HG02759 (cell line): ENCODE data around the gene BTBD2.

Experiments
- ATAC-seq: cut with Tn5 transposase; IDR thresholded peaks from one replicate; pipeline ENCODE4 v1.9.1; 2021; ENCODE audit warnings: mild to moderate bottlenecking, moderate library complexity; ENCODE audit not compliant: unreplicated experiment

Gene BTBD2

DNA sequence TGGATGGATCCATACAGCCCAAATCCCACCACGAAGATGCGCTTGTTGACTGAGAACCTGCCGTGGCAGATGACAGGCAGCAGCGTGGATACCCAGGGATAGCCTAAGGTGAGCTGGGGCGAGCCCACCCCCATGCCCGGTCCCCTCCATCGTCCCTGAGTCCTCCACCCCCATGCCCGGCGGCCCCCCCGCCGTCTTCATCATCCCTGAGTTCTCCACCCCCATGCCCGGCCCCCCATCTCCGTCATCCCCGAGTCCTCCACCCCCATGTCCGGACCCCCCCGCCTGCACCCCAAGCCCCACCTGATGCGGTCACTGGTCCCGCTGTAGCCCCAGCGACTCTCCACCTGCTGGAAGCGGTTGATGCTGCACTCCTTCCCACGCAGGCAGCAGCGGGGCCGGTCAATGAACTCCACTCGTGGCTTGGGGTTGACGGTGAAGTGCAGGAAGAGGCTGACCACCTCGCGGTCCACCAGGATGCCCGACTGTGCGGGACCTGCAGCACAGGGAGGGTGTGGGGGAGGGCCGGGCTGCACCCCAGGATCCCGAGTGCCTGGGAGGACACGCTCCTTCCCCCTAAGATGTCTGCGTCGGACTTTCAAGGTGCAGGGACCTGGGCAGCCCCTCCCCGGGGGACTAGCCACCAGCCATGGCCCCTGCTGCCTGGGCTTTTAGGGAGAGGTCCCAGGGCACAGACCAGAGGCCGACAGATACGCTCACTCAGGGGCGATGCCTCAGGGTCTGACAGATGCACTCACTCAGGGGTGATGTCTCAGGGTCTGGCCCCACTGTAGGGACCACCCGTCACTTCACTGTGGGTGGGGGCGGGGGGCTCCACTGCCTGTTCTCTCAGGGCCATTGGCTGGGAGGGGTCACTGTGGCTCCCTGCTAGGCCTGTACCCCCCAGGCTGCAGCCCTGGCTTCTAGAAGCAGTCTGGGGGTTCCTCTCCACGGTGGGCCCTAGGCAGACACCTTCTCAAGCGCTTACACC, 28.0 kb downstream of the BTBD2 start:
- ATAC-seq = no peak

DNA sequence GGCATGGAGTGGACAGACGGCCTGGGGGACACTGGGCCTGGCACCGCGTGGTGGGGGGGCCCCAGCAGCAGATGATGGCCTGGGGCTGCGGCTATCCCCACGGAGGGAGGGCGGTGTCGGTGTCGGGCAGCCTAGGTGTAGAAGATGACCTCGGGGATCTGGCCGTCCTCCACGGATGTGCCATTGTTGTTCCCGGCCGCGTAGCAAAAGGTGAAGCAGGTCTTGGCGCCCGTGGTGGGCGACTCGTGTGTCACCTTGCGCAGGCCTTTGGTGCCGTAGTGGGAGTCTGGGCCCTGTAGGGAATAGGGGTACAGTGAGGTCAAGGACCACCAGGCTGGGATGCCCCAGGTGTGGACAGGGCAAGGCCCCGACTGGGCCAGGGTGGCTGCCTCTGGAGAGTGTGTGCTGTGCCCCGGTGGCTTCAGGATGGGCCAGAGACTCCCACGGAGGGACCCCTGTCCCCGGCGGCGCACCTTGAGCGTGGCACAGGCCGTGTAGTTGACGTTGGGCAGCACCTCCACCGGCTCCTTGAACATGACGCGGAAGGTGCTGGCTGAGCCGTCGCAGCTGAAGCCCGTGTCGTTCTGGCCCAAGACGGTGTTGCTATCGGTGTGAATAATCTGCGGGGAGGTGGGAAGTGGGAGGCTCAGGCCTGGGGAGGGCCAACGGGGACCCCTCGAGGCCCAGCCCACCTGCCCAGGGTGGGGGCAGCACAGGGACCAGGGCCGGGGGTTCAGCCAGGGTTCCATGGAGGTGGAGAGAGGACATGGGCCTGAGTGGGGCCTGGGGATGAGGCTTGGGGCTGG, 29.0 kb downstream of the BTBD2 start:
- no peak for ATAC-seq

DNA sequence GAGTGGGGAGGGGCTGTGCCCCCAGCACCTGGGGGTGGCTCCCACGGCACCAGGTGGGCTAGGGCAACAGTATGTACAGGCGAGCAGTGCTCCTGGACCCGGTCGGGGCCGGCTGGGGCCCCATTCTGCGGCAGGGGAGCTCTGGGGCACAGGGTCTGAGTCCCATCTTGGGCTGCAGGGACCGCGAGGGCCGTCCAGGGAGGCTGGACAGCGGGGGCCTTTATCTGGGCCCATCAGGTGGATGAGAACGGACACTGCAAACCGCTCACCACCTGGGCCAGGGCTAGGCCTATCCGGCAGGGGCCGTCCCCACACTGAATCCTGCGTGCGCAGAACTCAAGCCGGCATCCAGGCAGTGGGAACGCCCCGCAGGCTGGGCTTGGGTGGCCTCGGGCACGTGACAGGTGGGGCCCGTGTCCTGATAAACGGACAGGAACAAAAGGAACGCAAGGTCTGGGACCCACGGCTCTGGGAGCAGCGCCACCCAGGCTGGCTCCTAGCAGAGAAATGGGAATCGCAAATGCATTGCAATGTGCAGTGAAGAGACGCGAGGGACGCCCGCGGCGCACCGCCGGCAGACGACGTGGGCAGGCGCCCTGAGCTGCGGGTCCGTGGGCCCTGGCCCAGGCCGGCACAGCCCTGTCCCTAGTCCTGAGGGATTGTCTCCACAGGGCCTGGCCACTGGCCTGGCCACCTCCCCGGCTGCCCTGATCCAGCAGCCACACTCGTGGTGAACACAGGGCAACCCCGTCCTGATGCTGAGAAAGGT, 29.7 kb downstream of the BTBD2 start:
- ATAC-seq = no peak

DNA sequence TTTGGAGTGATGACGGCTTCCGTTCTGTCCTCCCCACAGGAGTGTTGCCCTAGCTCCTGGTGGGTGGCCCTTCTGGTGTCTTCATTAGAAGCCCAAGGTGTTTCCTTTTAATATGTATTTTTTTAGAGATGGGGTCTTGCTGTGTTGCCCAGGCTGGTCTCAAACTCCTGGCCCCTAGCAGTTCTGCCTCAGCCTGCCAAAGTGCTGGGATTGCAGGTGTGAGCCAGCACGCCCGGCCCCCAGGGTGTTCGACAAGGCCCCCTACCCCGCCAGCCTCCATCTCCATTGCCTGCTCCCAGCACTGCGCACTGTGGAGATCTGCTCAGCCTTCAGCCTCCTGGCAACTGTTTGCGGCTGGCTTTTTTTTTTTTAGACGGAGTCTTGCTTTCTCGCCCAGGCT, 31.2 kb downstream of the BTBD2 start:
- ATAC-seq = no peak

DNA sequence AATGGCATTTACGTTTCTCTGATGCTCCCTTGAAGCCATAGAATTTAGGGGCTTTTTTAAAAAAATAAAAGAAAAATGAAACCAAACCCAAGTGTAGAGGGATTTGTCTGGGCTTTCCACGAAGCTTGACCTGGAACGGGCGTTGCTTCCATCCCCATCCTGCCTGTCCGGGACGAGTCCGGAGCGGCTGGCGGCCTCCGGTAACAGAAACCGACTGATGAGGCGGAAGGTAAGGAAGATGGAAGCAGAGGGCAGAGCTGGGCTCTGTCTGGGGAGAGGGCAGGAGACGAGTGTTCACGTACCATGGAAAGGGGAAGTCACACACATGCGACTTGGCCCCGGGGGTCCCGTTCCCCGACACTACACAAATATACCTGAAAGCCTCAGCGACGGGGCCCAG, 34.3 kb downstream of the BTBD2 start:
- no peak for ATAC-seq

DNA sequence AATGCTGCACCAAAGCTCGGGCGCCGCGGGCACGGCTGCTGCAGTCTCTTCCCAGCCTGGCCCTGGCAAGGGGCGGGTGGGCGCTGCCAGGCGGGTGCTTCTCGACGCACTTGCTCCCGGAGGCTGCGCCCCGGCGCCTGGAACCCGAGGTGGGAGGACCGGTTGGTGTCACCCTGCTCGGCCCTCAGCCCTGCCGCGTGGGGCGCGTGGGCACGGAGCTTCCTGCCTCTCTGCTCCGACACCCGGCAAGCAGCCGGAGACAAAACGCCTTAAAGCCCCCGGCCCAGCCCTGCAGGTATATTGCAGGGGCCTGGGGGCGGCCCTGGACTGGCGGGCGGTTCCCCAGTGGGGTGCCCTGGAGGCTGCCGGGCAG, 34.7 kb downstream of the BTBD2 start:
- no peak for ATAC-seq

DNA sequence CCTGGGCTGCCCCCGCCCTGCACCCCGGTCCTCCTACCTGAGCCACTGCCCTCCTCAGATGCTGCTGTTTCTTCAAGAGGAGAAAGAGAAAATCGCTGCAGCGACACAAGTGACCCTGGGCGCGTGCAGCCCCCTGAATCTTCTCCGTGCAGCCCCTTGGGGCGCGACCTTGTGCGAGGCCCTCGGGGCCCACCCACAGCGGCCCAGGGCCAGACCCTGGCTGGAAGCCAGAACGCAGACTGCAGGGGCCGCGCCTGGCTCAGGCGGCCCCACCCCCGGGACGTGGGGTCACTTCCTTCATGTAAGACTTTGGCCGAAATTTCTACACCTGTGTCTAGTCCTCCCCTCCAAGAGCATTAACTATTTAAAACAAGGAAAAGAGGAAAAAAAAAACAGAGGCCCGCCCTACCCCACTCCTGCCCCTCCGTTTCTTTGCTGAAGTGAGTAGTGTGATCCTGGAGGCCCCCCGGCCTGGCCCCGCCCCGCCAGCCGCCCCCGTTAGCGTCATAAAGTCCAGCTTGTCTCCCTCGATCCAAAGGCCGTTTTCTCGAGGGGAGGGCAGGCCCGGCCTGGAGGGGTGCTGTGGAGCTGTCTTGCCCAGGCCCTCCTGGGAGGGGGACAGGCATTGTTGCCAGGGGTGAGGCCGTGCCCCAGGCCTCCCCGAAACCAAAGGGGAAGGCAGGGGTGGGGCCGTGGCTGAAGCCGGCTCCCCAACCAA, 35.3 kb downstream of the BTBD2 start:
- no peak for ATAC-seq

DNA sequence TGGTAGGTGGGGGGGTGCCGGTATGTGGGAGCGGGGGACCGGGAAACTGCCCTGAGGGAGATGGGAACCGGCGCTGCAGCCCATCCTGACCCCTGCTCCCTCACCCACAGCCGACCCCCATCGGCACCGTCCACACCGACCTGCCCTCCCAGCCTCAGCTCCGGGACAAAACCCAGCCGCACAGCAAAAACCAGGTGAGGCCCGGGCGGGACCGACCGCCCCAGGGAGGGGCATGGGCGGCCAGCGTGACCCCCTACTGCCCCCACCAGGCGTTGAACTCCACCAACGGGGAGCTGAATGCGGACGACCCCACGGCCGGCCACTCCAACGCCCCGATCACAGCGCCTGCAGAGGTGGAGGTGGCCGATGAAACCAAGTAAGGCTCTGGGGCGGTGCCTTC, 35.9 kb downstream of the BTBD2 start:
- ATAC-seq = no peak

DNA sequence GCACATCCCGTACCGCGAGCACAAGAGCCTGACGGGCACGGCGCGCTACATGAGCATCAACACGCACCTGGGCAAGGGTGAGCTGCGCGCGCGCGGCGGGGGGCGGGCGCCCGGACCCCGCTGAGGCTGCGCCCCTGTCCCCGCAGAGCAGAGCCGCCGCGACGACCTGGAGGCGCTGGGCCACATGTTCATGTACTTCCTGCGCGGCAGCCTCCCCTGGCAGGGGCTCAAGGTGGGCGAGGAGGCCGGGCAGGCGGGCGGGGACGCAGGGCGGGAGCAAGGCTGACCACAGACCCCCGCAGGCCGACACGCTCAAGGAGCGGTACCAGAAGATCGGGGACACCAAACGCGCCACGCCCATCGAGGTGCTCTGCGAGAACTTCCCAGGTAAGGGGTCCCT, 36.5 kb downstream of the BTBD2 start:
- ATAC-seq = no peak

DNA sequence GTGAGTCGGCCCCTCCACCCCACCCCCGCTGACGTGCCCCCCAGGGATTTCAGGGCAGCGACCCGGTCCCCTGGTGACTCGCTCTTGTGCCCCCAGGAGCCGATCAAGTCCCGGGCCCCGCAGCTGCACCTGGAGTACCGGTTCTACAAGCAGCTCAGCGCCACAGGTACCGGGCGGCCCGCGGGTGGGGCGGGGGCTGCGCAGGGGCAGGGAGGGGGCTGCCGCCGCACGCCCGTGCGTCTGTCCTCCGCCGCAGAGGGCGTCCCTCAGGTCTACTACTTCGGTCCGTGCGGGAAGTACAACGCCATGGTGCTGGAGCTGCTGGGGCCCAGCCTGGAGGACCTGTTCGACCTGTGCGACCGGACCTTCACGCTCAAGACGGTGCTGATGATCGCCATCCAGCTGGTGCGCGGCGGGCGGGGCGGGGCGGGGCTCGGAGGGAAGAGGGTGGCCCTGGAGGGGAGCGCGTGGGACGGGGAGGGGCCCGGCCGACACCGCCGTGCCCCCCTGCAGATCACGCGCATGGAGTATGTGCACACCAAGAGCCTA, 37.1 kb downstream of the BTBD2 start:
- no peak for ATAC-seq

DNA sequence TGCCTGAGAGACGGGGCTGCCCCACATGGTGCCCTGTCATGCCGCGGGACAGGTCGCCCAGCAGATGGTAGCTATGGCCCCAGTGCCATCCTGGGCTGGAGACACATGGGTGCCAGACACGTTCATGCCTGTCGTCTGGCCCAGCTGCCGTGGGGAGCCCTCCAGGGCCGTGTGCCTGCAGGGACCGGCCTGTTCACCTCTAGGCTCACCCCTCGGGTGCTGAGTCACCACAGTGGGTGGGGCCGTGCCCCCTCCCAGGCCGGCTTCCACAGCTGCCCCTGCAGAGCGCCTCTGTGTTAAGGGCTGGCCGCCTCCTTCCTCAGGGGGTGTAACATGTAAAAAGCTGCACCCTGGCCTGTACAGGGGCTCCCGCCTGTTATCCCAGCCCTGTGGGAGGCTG, 38.4 kb downstream of the BTBD2 start:
- ATAC-seq = no peak

DNA sequence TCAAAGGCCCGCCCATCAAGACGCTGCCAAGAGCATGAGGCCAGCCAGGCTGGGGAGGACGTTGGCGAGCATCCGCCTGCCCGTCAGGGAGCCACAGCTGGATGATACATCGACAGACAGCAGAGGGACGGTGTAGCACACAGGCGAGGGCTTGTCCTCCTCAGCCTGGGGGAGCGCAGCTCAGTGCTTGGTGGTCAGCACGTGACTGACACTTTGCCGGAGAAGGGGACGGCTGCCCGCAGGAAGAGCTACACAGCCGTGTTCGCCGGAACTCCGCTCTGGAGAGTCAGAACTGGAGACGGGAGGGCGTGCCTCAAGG, 40.4 kb downstream of the BTBD2 start:
- ATAC-seq = no peak

DNA sequence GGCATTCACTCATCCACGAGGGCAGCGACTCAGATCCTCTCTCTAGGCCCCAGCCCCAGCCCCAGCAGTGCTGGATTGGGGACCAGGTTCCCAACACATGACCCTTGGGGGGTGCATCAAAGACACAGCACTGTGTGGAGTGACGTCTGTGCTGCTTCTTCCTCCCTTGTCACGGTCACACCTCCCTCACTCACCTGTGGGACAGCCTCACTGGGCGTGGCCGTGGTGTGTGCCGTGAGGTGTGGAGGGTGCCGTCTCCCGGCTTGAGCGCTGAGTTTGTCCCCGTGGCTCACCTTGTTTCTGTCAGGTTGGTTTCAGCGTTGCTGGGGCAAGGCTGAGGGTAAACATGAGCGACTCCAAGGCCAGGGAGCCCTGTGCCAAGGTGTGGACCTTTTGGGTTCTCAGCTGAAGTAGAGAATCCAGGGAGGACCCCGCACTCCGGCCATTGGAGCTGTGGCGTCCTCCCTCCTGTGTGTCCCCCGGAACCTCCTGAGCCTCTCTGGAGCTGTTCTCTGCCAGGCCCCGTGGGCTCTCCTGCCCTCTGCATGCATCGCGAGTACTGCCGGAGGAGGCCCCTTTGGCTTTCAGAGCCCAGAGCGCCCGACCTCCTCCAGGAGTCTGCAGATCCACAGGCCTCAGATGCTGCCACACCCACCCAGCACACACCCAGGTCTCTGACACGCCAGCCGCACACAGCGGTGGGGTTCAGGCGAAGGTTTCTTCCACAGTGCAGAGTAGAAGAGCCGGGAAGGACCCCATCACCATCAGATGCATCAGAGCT, 40.9 kb downstream of the BTBD2 start:
- ATAC-seq = no peak

DNA sequence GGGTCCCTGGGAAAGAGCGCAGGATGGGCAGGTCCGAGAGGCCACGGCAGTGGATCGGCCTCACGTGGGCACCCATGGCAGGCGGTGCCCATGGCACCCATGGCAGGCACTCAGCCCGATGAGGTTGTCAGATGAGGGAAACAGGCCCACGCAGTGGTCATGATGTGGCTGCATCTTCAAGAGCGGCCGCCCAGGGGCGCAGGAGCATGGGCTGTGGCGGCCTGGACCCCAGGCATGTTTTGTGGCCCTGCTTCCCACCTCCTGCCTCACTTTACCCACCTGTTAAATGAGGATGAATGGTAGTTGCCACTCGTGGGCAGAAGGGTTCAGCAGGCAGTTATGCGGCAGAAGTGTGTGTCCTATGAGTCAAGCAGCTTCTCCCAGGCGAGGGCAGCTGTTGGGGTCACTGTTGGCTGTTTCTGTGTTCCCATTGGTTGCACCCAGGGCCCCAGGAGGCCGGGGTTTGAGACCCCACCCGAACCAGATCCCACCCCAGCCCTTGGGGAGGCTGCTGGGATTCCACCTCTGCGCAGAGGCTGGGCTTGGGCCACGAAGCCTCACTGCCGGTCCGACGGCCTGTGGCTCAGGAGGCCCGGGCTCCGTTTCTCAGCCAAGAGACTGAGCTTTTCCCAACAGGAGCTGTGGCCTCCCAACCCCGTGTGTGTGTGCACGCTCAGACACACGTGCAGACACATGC, 44.6 kb downstream of the BTBD2 start:
- ATAC-seq = no peak

DNA sequence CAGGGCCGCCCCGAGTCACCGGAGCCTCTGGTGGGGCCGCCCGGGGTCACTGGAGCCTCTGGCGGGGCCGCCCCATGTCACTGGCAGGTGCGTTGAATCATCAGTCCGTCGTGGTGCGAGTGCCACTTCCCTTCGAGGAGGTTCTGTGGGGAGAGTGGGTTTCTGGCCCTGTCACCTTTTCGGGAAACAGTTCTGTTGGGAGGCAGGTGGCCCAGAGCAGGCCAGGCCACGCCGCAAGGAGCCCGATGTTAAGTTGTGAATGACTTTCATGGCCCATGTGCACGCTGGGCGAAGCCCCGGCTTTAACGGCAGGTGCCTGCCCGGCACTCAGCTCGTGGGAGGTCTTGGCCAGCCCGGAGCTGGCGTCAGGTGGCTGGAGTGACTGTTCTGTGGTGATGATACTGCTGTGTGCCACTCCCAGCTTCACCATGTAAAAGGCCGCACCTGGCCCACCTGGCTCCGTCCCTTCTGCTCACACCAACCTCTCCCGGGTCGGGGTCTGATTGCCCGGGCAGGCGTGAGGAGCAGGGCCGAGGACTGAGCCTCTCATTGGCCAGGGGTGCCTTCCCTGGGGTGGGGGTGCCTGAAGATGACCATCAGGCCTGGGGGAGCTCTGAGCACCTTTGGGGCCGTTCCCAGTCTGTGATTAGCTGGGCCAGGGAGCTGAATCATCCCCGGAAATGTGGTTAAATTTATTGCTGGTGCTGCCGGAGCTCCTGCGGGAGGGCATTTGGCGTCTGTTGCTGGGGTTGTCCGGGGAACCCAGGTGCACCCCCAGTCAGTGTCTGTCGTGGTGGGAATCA, 45.3 kb downstream of the BTBD2 start:
- ATAC-seq = no peak

DNA sequence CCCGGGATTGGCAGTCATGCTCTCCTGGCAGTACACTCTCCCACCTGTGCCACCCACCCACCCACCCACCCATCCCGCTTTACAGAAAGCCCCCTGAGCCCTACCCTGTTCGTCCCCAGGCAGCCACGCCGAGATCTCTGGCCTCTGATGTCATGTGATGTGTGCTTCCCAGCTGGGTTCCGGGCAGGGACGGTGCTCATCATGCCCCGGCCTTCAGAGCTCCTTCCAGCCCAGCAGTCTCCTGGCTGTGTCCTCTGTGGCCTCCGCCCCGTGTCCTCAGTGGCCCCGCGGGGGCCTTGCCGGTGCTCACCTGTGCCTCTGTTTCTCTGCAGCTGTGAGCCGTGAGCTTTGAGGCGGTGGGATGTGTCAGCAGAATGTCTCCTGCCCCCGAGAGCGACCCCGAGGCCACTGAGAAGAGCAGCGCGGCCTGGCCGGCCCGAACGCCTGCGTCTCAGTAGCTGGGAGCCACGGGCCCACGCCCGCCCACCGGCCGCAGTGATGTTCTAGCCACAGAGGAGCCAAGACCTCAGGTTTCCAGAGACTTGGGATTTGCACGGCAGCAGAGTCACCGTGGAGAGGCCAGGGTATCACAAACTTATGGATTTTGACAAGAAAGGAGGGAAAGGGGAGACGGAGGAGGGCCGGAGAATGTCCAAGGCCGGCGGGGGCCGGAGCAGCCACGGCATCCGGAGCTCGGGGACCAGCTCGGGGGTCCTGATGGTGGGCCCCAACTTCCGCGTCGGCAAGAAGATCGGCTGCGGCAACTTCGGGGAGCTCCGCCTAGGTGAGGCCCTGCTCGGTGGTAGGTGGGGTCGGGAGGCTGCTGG, 46.1 kb downstream of the BTBD2 start:
- no peak for ATAC-seq
